B cell (primary cell): ENCODE data around the gene ARHGAP12.

Experiments used
- CTCF ChIP-seq: fragments of 200-600 bp; IDR thresholded peaks from one replicate; pipeline ENCODE4 v1.8.0; 2022; ENCODE audit warnings: antibody characterized with exemption, mild to moderate bottlenecking
- EZH2 ChIP-seq: IDR thresholded peaks from 2 replicates; pipeline ENCODE4 v1.6.1; 2012; ENCODE audit warnings: borderline replicate concordance, low read depth, mild to moderate bottlenecking, moderate library complexity, low read length; ENCODE audit not compliant: insufficient read depth, poor library complexity, severe bottlenecking

DNA sequence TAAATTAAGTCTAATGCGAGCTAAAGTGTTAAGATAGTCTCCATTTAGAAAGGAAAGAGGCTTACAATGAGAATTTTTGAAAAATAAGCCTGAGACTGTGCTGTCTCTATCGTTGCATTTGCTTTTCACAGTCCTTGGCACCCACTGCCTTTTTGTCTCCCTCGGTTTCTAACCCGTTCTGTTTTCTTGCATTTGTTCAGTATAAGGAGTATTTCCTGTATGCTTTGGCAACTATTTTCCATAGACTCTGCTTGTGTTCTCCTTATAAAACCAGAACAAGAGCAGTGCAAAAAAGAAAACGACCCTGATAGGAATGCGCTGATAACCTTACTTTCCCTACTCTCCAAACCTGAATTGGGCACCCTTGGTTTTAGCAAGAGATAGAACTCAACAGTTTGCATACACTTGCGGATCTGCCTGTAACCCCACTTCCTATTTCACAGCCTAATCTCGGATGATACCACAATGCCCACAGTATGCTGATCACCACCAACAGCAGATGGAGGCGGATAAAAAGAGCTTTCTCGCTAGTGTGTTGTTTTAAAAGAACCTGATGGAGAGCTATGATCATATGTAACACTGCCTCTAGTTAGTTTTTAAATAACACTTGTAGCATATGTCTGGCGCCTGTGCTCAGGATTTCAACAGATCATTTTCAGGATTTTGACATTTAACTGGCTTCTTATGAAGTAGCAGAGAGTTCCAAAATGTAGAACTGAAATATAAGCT is 1.6 kb upstream of the ARHGAP12 start:
- TF ChIP-seq CTCF (no peak), EZH2 (no peak)
